NCI-H345 treated with DMSO at 0.1 percent for 48 hours (cell line): Measurements from ENCODE around the gene C1orf56.
"Not testable (repeated sequence)": the region's sequence is repeated elsewhere in the genome, so short reads cannot be mapped to it uniquely, and the experiment has no call there.

Experiments
- DNase-seq: peaks from one replicate; lab custom pipeline; 2025; ENCODE audit not compliant: unreplicated experiment; lab: John Stamatoyannopoulos, UW

C1orf56 gene

DNA sequence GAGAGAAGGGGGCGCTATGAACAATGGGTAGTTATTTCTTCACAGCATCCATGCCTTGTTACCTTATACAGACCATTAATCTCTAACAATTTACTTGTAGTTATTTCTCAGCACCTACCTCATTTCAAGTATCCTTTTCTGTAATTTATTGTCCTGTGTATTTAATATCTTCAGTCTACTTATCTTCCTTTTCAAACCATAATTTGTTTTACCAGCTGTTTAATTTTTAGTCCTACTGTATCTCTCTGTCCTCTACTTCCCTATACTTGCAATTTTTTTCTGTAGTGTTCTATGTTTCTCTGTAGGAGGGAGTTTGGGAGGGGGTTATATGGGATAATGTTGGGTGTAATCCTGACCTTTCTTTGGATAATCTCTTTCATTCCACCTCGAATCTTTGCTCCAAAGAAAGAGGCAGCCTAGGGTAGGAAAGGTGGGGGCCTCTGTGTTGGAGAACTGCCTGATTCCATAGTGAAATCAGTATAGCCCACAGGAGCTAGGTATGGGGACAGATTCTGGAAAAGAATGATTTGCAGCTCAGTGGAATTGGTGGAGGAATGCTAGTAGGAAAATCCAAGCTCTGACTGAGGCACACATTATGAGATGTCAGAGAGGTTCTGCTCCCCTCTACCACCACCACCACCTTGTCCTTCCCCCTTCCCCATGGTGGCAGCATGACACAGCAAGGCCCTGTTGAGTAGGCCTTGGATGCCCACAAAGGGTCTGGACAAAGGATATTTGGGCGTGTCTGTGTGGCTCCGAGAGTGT, 13.3 kb downstream of the C1orf56 start:
- peak; percentile 58 for DNase-seq

DNA sequence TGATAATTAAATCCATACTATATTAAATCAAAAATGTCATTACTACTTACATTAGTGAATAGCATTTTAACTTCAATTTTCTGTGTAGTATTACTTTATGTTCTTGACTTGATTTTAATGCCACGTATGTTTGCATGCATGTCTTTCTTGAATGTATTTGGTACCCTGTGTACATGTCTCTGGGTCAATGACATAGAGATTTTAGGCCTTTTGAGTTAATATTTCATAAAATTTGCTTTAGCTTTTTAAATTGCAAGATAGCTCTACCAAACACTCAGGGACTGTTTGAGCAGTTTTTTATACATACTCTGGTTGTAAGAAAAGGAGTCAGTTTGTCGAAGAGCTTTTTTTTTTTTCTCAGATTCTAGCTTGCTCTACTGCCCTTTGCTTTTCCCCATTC, 14.2 kb downstream of the C1orf56 start:
- DNase-seq, result no peak

DNA sequence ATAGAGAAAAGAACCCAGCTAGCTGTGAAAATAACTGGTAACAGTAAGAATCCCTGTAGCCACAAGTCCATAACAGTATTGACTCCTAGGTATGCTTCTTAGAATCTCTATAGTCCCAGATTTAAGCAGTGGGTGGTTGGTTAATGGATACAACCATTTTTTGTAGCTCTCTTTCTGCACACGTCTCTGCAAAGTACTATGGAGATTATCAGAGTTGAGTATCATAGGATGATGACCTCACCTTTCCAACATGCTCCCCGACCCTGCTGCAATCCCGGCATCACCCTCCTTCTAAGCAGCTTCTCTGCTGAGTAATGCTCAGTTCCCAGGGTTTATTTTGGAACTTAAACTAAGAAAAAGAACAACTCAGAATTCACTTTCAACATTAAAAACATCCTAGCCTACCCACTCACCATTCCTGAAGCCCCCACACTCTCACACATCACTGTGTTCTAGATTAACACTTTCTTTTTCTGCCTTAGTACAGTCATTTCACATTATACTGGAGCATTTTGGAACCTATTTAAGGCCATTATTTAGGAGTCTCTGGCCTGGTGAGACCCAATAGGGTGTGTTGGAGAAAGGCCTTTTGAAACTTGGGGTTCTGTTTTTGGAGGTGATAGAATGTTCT, 15.3 kb downstream of the C1orf56 start:
- no peak for DNase-seq

DNA sequence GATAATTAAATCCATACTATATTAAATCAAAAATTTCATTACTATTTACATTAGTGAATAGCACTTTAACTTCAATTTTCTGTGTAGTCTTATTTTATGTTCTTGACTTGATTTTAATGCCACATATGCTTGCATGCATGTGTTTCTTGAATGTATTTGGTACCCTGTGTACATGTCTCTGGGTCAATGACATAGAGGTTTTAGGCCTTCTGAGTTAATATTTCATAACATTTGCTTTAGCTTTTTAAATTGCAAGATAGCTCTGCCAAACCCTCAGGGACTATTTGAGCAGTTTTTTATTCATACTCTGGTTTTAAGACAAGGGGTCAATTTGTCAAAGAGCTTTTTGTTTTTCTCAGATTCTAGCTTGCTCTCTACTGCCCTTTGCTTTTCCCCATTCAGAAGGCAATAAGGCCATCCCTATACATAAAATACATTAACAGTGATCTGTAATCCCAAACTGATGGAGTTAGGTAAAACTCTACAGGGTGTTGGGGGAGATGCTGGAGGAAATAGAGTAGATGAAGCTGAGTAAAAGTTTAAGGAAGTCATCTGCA, 17.6 kb downstream of the C1orf56 start:
- no peak for DNase-seq

DNA sequence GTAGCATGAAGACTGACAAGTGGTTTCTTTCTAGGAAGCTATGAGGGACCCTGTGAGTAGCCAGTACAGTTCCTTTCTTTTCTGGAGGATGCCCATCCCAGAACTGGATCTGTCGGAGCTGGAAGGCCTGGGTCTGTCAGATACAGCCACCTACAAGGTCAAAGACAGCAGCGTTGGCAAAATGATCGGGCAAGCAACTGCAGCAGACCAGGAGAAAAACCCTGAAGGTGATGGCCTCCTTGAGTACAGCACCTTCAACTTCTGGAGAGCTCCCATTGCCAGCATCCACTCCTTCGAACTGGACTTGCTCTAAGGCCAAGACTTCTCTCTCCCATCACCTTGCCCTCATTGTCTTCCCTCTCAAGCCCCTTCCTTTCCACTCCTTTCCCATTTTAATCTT, 19.6 kb downstream of the C1orf56 start:
- no peak for DNase-seq

DNA sequence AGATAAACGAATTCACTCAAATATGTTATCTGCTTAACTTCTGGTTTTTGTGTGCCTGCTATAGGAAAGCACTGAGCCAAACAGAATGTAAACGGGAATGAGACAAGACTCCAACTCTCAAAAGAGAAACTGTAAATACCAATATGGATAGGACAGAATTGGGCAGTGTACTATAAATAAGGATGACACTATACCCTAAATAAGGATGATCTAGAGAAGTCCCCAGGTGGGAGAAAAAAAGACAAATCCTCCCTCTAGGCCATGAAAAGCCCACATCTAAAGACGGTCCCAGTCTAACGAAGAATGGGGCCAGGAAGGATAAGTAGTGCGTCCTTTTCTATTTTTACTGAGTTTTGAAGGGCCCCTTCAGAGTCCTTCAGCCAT, 21.5 kb downstream of the C1orf56 start:
- peak; percentile 99 for DNase-seq

DNA sequence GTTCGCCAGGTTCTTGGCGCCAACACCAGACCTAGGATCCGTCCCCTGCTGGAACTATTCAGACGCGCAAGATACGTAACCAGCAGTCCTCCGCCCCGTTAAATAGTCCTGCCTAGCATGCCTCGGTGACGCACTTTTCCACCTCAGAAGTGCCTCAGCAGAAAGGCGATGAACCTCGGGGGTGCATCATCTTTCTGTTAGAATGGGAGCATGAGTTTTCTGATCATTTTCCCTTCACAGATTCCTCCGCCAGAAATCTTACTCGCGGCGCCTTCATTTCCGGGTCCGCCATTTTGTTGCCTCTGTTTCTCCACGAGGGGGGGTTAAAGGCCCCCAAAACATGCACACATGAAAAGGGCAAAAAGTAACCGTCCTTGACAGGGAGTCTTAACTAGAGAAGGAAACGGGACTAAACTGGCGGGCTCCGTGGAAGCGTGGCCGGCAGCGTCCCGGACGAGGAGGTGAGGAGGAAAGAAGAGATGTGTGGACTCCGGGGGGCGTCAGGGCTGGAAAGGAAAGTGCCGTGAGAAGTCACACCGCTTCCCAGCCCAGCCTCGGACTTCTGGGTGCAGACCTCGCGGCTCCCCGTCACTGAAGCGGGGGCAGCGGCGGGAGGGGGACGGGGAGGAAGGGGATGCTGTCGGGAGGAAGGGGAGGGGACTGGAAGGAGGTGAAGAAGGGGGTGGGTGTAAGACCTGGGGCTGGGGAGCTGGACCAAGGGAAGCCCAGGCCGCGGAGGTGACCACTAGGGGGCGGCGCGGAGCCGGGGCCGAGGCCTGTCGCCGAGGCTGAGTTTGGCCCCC, 23.1 kb downstream of the C1orf56 start, which contains the start of gene GABPB2:
TSS of gene GABPB2 (plus strand) at position 288 of the 803 bp plus-strand sequence. CDS start 17,429 bp downstream, outside the sequence.
- peak; percentile 99 for DNase-seq

DNA sequence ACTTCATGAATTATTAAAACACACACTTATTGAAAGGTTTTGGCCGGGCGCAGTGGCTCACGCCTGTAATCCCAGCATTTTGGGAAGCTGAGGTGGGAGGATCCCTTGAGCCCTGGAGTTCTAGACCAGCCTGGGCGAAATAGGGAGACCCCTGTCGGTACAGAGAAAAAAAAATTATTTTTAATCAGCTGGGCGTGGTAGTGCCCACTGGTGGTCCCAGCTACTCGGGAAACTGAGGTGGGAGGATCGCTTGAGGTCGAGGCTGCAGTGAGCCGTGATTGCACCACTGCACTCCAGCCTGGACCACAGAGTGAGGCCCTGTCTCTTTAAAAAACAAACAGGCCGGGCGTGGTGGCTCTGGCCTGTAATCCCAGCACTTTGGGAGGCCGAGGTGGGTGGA, 24.7 kb downstream of the C1orf56 start:
- DNase-seq, result no peak

DNA sequence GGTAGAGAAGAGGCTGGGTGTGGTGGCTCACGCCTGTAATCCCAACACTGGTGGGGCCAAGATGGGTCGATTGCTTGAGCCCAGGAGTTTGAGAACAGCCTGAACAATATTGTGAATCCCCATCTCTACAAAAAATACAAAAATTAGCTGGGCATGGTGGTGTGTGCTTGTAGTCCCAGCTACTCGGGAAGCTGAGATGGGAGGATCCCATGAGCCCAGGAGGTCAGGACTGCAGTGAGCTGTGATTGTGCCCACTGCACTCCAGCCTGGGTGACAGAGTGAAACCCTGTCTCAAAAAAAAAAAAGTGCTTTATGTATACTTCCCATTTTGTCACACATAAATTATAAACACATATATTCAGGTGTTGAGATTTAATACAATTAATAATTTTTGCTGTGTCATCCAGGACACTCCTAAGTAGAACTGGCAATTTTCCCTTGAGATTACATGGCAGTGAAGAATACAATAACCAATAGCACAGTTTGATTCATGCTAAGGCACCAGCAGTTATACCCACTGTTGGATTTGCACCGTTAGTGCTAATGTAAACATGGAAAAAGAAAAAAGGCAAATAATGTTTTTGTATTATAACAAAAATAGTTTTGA, 38.5 kb downstream of the C1orf56 start:
- no peak for DNase-seq

DNA sequence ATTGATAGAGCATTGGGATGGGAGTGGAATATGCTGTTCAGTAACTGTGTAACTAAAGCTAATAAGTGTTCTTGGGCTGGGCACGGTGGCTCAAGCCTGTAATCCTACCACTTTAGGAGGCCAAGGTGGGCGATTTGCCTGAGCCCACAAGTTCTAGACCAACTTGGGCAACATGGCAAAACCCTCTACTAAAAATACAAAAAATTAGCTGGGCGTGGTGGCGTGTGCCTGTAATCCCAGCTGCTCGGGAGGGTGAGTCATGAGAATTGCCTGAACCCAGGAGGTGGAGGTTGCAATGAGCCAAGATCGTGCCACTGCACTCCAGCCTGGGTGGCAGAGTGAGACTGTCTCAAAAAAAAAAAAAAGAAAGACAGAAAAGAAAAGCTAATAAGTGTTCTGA, 49.9 kb downstream of the C1orf56 start:
- DNase-seq, result not testable (repeated sequence)

DNA sequence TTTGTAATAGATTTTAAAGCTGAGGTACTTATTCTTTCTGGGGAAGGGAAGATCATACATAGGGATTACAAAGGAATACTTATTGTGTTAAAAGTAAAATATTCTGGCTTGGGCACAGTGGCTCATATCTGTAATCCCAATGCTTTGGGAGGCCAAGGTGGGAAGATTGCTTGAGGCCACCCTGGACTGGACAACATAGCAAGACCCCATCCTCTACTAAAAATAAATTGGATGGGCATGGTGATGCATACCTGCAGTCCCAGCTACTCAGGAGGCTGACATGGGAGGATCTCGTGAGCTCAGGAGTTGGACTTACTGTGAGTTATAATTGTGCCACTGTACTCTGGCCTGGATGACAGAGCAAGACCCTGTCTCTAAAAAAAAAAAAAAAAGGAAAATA, 50.6 kb downstream of the C1orf56 start:
- DNase-seq, result no peak
